HEK293T (cell line): Measurements from ENCODE around the gene DCAF11.

Experiments used
- BHLHE40 ChIP-seq: fragments of 450-650 bp; IDR thresholded peaks from 2 replicates; pipeline ENCODE4 v1.6.1; 2016; ENCODE audit warnings: mild to moderate bottlenecking, moderate library complexity, borderline replicate concordance
- LEF1 ChIP-seq: fragments of 450-650 bp; IDR thresholded peaks from 2 replicates; pipeline ENCODE4 v1.6.1; 2017; ENCODE audit warnings: mild to moderate bottlenecking, borderline replicate concordance

- TF ChIP-seq LEF1 (no peak), BHLHE40 (no peak)
Observed at GRCh38 chr14:24160499-24160849, 45.9 kb downstream of the DCAF11 start.
